Activated CD8-positive, alpha-beta memory T cell treated with anti-CD3 and anti-CD28 coated beads, Interleukin-2, amount 50 U/mL, for 24 hours (primary cell): Measurements from ENCODE around the gene PTH1R.

Experiments
- DNase-seq: peaks from one replicate; pipeline ENCODE4 v3.0.0-alpha.2; 2020; ENCODE audit errors: extremely low read depth

The PTH1R gene

DNA sequence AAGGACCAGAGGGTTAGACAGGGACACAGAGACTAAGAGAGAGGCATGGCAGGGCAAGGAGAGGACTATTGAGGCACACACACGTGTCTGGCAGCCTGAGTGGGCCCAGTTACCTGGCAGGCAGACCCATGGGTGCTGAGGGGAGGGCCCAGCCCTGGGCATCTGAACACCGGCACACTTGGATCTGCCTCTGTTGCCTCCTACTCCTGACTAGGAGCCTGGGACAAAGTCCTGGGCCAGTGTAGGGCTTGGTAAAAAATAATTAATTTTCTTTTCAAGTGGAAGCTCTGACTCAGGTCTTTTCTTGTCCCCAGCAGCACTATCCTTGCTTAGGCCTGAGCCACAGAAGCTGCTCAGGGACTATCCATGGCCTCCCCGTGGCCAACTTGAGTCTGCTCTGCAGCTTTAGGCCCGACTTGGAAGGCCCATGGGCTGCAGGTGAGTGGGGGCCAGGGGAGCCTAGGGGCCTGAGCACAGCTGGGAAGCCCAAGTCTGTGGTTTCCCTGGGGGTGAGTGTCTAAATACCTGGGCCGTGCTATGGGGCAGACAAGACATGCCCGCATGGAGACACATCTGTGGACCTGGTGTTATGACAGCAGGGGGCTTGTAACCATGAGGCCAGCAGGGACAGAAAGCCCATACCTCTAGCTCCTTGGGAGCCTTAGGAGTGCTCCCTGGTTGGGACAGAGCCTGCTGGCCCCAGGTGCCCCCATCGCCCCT lies at the start of gene PTH1R:
TSS of gene PTH1R (plus strand) at position 316 of the 720 bp plus-strand sequence. CDS start 5,839 bp downstream, outside the sequence.
- no peak for DNase-seq

GRCh38 chr3:46829699-46830208 lies 47.8 kb upstream of the PTH1R start:
- peak; percentile 35 for DNase-seq

DNA sequence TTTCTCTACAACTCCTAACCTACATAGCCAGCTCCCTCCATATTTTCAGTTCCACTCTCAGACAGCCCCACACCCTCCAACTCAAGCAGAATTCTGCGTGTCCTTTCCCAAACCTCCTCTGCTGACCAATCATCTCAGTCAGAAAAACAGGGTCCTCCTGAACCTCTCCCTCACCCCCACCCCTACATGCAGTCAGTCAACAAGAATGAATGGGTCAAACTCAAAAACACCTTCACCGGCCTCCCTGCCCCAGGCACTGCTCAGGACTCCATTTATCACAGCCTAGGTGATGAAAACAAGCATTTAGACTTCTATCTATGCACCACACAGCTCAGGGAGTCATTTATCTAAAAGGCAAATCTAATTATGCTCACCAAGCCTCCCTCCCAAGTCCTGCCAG lies 46.7 kb upstream of the PTH1R start:
- DNase-seq, result no peak

- no peak for DNase-seq
Observed at GRCh38 chr3:46831316-46831715, 46.2 kb upstream of the PTH1R start.

- no peak for DNase-seq
Observed at GRCh38 chr3:46831841-46832240, 45.7 kb upstream of the PTH1R start.

DNA sequence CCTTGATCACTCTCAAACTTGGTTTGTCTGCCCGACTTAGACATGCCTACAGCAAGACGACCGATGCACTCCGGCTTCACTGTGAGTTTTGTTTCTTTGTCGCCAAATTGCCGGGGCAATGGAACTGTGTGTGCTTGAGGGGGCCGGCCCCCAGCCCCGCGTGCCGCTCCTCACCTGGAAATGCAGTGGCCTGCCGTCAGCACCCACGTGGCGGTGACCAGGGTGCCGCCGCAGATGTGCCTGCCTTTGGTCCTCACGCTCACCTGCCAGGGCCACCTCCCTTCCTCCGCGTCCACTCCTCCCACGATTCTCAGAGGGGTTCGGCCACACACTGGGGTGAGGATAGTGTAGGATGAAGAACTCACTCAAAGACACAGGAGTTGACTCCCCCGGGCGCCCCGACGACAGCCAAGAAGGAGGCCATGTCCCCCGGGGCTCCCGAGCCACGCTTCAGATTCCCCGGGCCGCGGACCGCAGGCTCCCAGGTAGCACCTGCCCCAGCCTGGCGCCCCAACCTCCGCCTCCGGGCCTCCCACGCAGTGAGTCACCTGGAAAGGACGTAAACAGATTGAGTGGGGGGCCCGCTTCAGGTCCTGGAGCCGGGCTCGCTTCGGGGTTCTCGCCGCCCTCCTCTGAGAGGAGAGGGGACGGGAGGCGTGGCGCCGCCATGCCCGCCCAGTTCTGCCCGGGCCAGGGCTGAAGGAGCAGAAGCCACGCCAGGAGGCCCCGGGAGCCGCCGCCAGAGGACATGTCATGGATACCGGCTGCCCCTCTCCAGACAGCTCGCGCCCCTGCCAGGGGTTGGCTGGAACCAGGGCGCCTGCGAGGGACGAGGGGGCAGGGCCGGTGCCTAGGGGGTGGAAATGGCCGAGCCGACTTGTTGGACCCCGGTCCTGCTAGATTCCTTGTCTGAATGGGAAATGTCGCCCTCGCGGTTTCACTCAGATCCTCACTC lies 43.9 kb upstream of the PTH1R start:
- no peak for DNase-seq

GRCh38 chr3:46835054-46835453 lies 42.5 kb upstream of the PTH1R start:
- no peak for DNase-seq

DNA sequence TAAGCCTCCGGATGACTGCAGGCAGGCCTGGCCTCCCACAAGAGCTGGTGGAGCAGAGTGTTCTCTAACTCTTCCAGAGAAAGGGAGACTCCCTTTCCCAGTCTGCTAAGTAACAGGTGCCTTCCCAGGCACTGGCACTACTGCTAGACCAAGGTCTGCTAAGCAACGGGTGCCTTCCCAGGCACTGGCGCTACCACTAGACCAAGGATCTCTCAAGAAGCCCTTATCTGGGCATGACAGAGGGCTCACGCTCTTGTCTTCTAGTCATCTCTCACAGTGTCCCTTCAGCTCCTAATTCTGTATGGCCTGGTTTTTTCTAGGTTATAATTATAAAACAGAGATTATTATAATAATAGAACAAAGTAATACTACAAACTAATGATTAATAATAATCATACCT lies 42.0 kb upstream of the PTH1R start:
- DNase-seq, result no peak

DNA sequence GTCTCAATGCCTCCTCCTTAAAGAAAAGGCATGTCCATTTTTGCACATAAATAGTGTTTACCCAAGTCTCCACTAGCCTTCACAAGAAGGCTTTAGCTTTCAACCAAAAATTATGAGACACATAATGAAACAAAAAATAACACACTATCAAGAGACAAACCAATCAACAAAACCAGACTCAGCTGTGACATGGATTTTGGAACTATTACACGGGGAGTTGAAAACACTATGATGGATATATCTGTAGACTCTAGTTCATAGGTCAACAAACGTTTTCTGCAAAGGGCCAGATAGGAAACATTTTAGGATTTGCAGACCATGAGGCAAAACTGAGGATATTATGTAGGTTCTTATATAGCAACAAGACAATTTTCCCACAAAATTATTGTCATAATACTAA lies 39.2 kb upstream of the PTH1R start:
- DNase-seq, result no peak

DNA sequence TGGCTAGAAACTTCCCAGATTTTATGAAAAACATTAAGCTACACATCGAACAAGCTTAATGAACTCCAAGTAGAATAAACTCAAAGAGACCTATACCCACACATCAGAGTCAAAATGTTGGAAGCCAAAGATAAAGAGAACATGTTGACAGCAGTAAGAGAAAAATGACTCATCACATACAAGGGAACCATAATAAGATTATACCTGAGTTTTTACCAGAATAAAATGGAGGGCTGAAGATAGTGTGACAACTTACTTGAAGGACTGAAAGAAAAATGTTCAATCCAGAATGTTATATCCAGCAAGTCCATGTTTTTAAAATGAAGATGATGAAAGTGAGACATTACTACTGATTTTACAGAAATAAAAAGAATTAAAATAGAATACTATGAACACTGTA lies 37.0 kb upstream of the PTH1R start:
- no peak for DNase-seq

DNA sequence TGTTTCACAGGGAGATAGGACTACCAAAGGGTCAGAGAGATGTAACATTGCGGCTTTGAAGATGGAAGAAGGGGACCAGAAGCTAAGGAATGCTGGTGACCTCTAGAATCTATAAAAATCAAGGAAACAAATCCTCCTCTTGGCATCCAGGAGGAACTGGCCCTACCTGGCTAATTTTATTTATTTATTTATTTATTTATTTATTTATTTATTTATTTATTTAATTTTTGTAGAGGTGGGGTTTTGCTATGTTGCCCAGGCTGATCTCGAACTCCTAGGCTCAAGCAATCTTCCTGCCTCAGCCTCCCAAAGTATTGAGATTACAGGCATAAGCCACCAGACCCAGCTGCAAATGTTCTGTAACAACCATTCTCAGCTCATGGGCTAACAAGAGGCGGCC lies 34.0 kb upstream of the PTH1R start:
- DNase-seq, result no peak

GRCh38 chr3:46844397-46844796 lies 33.1 kb upstream of the PTH1R start:
- no peak for DNase-seq

GRCh38 chr3:46844881-46845312 lies 32.6 kb upstream of the PTH1R start:
- DNase-seq, result no peak

DNA sequence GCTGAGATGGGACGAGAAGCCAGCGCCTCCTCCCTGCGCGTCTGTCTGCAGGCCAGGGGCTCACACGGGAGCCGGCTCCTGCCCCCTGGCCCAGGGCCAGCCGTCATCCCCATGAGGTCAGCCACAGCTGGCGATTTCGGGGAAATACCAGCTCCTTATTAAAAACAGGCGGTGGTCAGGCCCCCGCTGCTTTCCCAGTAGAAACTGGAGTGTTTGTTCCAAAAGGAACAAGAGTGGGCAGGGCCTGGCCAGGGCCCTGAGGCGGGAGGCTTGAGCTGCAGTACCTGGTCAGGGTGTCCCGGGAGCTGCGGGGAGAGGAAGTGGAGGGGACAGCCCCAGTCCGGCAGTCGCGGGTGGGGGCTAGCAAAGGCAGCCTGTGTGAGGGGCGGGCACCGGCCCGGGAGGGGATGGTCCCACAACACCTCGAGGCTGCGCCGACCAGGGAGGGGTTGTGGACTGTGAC lies 32.1 kb upstream of the PTH1R start:
- DNase-seq, result no peak

DNA sequence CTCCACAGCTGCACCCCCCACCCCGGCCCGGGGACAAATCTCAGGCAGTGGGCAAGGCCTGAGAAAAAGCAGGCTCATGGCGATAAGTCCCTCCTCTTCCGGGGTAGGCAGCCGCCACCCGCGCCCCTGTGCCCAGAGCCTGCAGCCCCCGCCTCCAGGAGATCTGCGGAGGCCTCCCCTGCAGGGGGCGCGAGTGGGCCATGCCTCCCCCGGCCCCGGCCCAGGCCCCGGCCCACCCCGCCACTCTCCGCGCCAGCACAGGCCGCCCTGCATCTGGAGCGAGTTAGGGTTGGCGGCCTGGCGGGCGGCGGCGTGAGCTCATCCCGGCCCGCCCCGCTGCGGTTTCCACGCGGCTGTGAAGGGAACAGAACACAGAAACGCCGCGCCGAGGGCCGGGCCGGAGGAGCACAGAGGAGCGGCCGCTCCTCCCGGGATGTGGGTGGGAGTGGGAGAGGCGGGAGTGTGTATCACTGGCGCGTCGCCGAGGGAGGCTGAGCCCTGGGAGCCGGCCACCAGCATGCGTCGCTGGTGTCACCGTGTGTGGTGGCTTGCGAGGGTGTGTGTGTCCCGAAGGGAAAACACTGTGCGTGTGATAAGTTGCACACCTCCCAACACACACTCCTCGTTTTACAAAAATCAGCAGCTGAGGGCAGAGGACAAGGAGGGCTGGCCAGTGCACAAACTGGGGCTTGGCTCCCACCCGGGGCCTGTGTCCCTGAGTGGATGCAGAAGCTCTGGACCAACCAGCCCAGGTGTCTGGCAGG lies 31.5 kb upstream of the PTH1R start:
- peak; percentile 29 for DNase-seq

DNA sequence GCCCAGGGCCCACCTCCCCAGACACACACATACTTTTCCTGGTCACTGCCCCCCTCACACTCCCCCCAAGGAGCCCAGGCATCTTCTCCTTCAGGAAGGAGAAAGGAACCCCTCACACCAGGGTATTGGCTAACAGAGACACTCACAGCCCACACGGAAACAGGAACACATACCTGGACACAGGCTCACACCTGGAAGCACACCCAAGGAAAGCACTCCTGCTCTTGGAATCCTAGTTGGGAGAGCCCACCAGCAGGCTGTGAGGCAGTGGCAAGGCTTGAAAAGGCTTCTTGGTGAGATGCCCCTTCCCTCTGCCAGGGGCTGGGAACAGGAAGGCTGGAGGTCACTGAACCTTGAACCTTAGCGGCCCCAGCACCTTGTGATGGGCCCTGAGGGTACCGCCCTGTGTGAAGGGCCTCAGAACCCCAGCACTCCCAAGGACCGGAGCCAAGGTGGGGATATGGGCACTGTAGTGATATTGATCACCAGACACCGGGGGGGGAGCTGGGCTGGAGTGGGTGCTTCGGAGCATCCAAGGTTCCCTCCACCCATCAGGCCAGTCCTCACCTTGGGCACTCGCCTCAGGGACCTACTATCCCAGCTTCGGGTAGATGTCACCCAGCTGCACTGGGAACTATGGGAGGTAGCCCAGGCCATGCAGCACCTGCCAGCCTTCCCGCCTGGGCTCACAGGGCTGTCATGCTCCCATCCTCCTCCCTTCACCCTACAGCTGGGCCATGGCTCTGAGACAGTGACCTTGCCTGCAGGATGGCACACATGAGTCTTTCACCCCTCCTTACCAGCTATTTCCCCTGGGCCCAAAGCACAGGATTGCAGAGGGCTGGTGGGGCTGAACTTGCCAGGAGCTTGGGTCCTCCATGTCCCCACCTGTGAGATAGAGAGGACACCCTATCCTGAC lies 30.6 kb upstream of the PTH1R start:
- no peak for DNase-seq

DNA sequence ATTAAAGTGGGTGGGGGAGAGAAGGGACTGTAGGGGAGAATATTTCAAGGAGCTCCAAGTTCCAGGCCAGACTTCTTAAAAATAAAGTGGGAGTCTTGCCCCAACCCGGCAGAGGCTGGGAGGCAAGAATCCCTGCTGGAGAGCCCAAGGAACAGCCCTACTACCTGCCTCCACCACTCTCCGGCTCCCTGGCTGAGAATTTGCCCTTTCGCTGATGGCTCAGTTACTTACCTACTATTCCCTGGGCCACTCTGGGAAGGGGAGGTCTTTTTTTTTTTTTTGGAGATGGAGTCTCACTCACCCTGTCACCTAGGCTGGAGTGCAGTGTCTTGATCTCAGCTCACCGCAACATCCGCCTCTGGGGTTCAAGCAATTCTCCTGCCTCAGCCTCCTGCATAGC lies 29.8 kb upstream of the PTH1R start:
- no peak for DNase-seq

DNA sequence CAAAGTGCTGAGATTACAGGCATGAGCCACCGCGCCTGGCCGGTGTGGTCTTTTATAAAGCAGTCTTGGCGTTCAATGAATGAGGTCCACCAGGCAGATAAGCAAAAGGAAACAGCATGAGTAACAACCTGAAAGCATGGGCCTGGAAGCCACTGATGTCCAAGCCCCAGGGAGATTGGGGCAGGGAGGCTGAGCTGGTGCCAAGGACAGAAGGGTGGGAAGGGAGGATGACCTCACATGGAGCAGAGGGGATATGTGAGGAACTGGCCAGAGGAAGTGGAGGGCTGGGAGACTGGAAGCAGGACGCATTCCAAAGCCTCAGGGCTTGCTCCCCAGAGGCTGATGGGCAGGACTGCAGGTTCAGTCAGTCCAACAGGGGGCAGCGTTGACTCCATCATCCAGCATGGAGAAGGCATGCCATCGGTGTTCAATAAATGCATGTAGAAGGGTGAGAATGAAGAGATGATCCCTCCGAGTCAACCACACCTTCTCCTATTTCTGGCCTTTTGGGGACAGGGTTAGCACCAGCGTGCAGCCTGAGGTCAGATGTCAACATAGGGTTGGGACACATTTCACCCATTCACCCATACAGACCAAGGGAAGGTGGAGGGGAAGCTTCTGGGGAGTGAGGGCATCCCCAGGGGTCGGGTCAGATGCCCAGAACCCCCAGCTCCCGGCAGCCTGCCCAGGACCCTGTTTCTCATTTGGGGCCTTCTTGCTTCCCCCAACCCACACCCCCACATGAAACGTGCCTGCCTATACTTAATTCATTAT lies 29.1 kb upstream of the PTH1R start:
- no peak for DNase-seq

GRCh38 chr3:46849045-46849631 lies 28.4 kb upstream of the PTH1R start:
- no peak for DNase-seq
